ENCODE measurements around the gene PRPF18. TPM values are rescaled to one million over a fixed set of nuclear protein-coding genes. Genes with fewer than 3 reads are reported as not detected.

The PRPF18 gene
- total and polyA plus RNA-seq, 2 donors (not counting 1 experiment from before 2014, with no cell fraction given): 12.2 to 28.9 TPM

DNA sequence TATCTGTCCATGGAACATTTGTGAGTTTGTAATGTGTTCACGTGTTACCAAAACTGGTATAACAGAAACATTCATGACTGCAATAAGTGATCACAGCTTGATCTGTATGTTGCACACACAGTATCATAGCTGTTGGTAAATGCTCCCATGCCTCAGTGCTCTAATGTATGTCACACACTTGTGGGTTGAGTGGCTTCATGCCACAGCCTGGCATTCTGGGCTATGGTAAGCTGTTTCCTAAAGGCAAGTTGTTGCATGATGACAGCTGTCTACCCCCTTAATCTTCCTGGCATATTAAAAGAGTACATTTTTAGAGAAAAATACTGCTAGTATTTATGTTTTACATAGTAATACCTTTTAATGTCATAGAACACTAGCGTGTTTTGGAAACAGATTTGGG, 35.2 kb downstream of the PRPF18 start:
- Mint-ChIP-seq H3K9me3 (ENCODE audit: insufficient read depth) (no peaks in the 10 kb centered on the region), H3K27me3 (no peaks in the 10 kb centered on the region), H3K4me1 (no peaks in the 10 kb centered on the region), H3K4me3 (no peak overlapping the region), H3K27ac (no peak overlapping the region)
- intact Hi-C loops (cut with micrococcal nuclease): no loop called here
- ChIA-PET POLR2A (no interaction called here), CTCF (no interaction called here)
- no peak for ATAC-seq (ENCODE audit: low read depth)
- Histone ChIP-seq H3K27me3 (replicated peaks in 1 of 4; ENCODE audit: control extremely low read depth in 1 of 4, control insufficient read depth in 3 of 4, insufficient read depth in 4 of 4, low read length in 3 of 4) (no peaks in the 10 kb centered on the region), H3K4me1 (ENCODE audit: control insufficient read depth in 2 of 2, insufficient read depth in 2 of 2, low read length in 2 of 2) (no peaks in the 10 kb centered on the region), H3K9me3 (ENCODE audit: control extremely low read depth in 1 of 3, control insufficient read depth in 2 of 3, insufficient read depth in 1 of 3, low read length in 2 of 3) (no peaks in the 10 kb centered on the region), H3K27ac (ENCODE audit: low read length in 2 of 2) (no peak overlapping the region), H3K9ac (ENCODE audit: low read length) (no peak overlapping the region), H3K79me2 (ENCODE audit: control insufficient read depth, insufficient read depth, low read length) (peaks cover 2% of the 10 kb centered on the region), H4K20me1 (ENCODE audit: control insufficient read depth, insufficient read depth, low read length, poor library complexity, severe bottlenecking) (no peaks in the 10 kb centered on the region), H3K36me3 (replicated peaks in 1 of 2; ENCODE audit: control extremely low read depth in 1 of 2, control insufficient read depth in 1 of 2, extremely low read depth in 1 of 2, insufficient read depth in 2 of 2, low read length in 1 of 2) (peaks cover 22 to 39% of the 10 kb centered on the region in 2 experiments), H3K4me3 (ENCODE audit: control extremely low read depth in 1 of 5, extremely low read depth in 1 of 5, insufficient read depth in 1 of 5, low read depth in 2 of 5, low read length in 4 of 5) (no peak overlapping the region), H2AFZ (ENCODE audit: insufficient read depth, low read depth, low read length, poor library complexity, severe bottlenecking) (no peak overlapping the region), H3K4me2 (replicated peaks; ENCODE audit: low read depth, low read length, poor library complexity, severe bottlenecking) (no peak overlapping the region)
- DNase-seq: no peak
- TF ChIP-seq, protein P1, sequence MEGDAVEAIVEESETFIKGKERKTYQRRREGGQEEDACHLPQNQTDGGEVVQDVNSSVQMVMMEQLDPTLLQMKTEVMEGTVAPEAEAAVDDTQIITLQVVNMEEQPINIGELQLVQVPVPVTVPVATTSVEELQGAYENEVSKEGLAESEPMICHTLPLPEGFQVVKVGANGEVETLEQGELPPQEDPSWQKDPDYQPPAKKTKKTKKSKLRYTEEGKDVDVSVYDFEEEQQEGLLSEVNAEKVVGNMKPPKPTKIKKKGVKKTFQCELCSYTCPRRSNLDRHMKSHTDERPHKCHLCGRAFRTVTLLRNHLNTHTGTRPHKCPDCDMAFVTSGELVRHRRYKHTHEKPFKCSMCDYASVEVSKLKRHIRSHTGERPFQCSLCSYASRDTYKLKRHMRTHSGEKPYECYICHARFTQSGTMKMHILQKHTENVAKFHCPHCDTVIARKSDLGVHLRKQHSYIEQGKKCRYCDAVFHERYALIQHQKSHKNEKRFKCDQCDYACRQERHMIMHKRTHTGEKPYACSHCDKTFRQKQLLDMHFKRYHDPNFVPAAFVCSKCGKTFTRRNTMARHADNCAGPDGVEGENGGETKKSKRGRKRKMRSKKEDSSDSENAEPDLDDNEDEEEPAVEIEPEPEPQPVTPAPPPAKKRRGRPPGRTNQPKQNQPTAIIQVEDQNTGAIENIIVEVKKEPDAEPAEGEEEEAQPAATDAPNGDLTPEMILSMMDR (IDR thresholded peaks at IDR 0.05): no peak
- TF ChIP-seq EZH2 (IDR thresholded peaks at IDR 0.05; ENCODE audit: borderline replicate concordance, insufficient read depth, low read depth, low read length, poor library complexity, severe bottlenecking): no peak
- WGBS (ENCODE audit: insufficient coverage): no CpG with 5 or more reads among the region's 2 CpGs

DNA sequence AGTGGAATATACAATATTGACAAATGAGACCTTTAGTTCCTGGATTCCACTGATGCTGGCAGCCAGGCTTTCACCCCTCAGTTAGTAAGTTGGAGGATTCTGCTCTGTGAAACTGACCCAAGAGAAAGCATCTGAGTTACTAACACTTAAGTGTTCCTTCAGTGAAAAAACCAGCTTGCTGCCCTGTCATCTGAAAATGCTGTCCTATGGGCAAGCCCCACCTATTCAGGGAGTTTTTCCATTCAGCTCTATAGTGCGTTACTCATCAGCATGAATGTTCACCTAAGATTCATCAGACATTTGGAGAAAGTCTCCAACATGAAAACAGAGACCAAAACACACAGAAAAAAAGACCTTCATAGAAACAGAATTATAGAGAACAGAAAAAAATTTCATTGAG, 37.9 kb downstream of the PRPF18 start:
- peaks cover 13 to 14% of the 10 kb centered on the region in 2 experiments for H3K36me3 ChIP-seq (replicated peaks in 1 of 2; ENCODE audit: control extremely low read depth in 1 of 2, control insufficient read depth in 1 of 2, extremely low read depth in 1 of 2, insufficient read depth in 2 of 2, low read length in 1 of 2)
- no peak overlapping the region for H3K4me2 ChIP-seq (replicated peaks; ENCODE audit: low read depth, low read length, poor library complexity, severe bottlenecking)
- no peaks in the 10 kb centered on the region for H3K9me3 Mint-ChIP-seq (ENCODE audit: insufficient read depth)
- CTCF ChIA-PET: no interaction called here
- no peaks in the 10 kb centered on the region for H3K9me3 ChIP-seq (ENCODE audit: control extremely low read depth in 1 of 3, control insufficient read depth in 2 of 3, insufficient read depth in 1 of 3, low read length in 2 of 3)
- H2AFZ ChIP-seq (ENCODE audit: insufficient read depth, low read depth, low read length, poor library complexity, severe bottlenecking): no peak overlapping the region
- intact Hi-C loops (cut with micrococcal nuclease): no loop called here
- no peaks in the 10 kb centered on the region for H3K27me3 ChIP-seq (replicated peaks in 1 of 4; ENCODE audit: control extremely low read depth in 1 of 4, control insufficient read depth in 3 of 4, insufficient read depth in 4 of 4, low read length in 3 of 4)
- H3K27ac ChIP-seq (ENCODE audit: low read length in 2 of 2): no peak overlapping the region
- no peaks in the 10 kb centered on the region for H3K4me1 Mint-ChIP-seq
- H4K20me1 ChIP-seq (ENCODE audit: control insufficient read depth, insufficient read depth, low read length, poor library complexity, severe bottlenecking): no peaks in the 10 kb centered on the region
- no peak overlapping the region for H3K27ac Mint-ChIP-seq
- H3K4me1 ChIP-seq (ENCODE audit: control insufficient read depth in 2 of 2, insufficient read depth in 2 of 2, low read length in 2 of 2): no peaks in the 10 kb centered on the region
- no peak for ATAC-seq (ENCODE audit: low read depth)
- no peak overlapping the region for H3K9ac ChIP-seq (ENCODE audit: low read length)
- no peak for DNase-seq
- POLR2A ChIA-PET: no interaction called here
- H3K4me3 ChIP-seq (ENCODE audit: control extremely low read depth in 1 of 5, extremely low read depth in 1 of 5, insufficient read depth in 1 of 5, low read depth in 2 of 5, low read length in 4 of 5): no peak overlapping the region
- no peaks in the 10 kb centered on the region for H3K27me3 Mint-ChIP-seq
- no peak for TF ChIP-seq EZH2 (IDR thresholded peaks at IDR 0.05; ENCODE audit: borderline replicate concordance, insufficient read depth, low read depth, low read length, poor library complexity, severe bottlenecking)
- TF ChIP-seq, protein P1 (IDR thresholded peaks at IDR 0.05): no peak
- no peaks in the 10 kb centered on the region for H3K79me2 ChIP-seq (ENCODE audit: control insufficient read depth, insufficient read depth, low read length)
- H3K4me3 Mint-ChIP-seq: no peak overlapping the region
- WGBS (ENCODE audit: insufficient coverage): no CpG with 5 or more reads among the region's 1 CpG
